Stimulated activated CD4-positive, alpha-beta T cell treated with anti-CD3 and anti-CD28 coated beads, Interleukin-15, amount 100 ng/mL, for 1 hour (primary cell): ENCODE results near the gene KDM2A.

ENCODE experiments used
- DNase-seq, 2 donors: peaks; one replicate each; pipeline ENCODE4 v3.0.0-alpha.2; 2020; ENCODE audit warnings: low read depth in 1 of 2, low spot score in 1 of 2

Gene KDM2A

GRCh38 chr11:67300256-67300755 is 181.2 kb downstream of the KDM2A start:
- no peak for DNase-seq

- no peak for DNase-seq
Measured at GRCh38 chr11:67300756-67301312, 181.8 kb downstream of the KDM2A start.

GRCh38 chr11:67301313-67301921 is 182.4 kb downstream of the KDM2A start:
- DNase-seq, result no peak

DNA sequence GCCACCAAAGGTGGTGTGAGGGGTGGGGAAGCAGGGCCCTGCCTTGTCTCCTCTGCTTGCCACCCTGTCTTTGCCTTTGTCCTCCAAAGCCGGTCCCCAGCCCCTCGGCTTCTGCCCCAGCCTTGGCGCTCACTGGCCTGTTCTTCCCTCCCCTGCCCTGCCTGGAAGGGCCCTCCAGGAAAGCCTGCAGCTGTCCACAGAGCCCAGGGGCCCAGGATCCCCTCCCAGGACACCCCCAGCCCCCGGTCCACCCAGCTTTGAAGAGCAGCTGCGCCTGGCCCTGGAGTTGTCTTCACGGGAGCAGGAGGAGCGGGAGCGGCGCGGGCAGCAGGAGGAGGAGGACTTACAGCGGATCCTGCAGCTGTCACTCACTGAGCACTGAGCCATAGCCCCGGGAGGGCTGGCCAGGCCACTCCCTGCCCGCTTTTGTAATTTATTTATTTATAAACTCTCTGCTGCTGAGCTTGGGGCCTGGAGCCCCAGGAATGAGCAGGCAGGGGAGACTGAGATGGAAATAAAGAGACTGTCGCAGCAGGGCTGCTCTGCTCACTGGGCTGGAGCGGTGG is 183.0 kb downstream of the KDM2A start:
- DNase-seq, result no peak

DNA sequence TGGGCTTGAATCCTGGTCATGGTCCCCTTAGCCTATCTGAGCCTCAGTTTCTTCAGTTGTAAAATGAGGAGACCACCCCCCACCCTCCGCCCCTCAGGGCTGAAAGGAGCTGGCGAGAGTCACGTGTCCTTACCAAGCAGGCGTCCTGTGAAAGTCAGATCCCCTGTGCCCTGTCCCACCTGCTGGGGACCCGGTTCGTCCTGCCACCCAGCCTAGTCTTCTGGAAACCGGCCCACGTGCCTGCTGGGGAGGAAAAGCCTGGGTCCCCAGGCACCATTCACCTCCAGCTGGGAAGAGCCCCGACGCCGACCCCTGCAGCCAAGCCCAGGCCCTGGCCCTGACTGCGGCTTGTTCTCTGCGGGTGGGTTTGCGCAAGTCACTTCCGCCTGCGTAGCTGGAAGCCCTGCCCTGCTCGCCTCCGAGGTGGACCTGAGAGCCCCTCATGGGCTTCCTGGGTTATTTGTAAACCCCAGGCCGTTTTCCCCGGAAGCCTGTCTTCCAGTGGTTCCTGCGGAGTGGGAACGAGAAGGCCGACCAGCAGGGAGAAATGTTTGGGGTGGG is 183.6 kb downstream of the KDM2A start:
- no peak for DNase-seq

DNA sequence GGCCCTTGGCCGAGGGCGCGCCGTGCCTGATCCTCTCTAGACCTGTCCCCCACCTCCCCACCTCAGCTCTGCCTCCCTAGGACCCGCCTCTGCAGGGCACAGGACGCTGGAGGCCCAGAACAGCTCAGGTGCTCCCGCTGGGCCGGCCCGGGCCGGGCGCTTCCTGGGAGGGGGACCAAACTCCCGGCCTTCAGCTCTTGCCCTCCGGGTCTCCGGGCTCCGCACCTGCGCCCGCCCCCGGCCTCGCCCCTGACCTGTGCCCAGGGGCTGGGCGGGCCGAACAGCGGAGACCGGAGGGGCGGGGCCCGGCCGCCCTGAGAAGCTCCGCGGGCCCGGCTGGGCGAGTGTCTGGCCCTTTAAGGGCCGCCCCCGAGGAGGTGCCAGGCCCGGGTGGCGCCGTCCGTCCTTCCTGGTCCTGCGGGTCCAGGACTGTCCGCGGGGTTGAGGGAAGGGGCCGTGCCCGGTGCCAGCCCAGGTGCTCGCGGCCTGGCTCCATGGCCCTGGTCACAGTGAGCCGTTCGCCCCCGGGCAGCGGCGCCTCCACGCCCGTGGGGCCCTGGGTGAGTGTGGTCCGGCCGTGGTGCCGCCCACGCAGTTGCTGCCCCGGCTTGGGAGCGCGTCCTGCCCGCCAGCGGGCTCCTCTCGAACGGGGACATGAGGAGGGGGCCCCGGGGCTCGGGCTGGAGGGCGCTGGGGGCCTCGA is 184.2 kb downstream of the KDM2A start, which contains the start of gene SSH3:
Gene SSH3 (plus strand): TSS at position 399 of the 703 bp plus-strand sequence. CDS start 96 bp downstream, at position 495.
- no peak for DNase-seq

DNA sequence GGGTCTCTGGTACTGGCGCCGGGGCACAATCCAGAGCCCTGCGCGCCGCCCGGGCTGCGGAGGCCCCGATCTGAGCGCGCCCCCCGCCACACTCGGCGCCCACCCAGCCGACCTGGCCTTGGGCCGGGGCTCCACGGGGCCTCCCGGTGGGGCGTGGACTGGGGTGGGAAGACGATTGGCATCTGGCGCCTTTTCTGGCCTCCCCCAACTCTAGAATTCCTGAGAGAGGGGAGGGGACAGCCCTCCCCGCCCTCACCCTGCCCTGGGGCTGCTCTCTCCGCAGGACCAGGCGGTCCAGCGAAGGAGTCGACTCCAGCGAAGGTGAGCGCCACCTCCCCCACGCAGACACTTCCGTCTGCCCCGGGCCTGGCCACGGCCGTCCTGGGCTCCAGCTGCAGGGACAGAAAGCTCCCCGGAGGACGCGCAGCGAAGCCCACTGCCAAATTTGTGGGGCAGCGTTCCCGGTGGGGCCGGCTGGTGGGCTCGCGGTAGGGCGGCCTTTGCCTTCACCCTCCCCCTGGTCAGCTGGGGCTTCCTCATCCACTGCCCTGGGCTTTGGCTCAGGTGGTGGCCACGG is 184.9 kb downstream of the KDM2A start:
- no peak for DNase-seq

- no peak for DNase-seq
Measured at GRCh38 chr11:67304511-67305113, 185.5 kb downstream of the KDM2A start.

DNA sequence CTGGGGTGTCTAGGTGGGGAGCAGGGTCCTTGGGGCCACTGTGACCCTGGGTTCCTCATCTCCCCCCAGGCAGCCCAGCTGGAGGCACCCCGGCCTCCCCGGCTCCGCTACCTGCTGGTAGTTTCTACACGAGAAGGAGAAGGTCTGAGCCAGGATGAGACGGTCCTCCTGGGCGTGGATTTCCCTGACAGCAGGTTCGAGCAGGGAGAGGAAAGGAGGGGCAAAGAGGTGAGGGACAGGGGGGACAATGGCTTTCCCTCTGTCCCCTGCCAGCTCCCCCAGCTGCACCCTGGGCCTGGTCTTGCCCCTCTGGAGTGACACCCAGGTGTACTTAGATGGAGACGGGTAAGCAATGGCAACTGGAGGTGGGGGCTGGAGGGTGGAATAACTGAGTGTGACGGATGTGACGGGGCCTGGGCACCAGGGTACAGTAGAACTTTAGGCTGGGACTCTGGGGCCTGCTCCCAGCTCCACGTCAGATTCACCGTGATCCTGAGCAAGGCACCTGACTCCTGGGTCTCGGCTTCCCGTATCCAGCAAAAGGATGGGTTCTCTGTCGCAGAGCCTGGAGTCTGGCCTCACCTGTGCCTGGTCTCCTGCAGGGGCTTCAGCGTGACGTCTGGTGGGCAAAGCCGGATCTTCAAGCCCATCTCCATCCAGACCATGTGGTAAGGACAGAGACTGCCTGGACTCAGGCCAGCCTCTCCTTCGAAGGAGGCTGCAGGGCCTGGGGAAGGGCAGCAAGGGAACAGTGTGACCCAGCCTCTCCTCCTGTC is 187.9 kb downstream of the KDM2A start:
- DNase-seq, result no peak

GRCh38 chr11:67307545-67308001 is 188.5 kb downstream of the KDM2A start:
- no peak for DNase-seq
